ENCODE results near the gene PDE3A. TPM values are rescaled to one million over a fixed set of nuclear protein-coding genes. Genes with fewer than 3 reads are reported as not detected.
"Not testable (repeated sequence)": the region's sequence is repeated elsewhere in the genome, so short reads cannot be mapped to it uniquely, and the experiment has no call there.

The PDE3A gene
- total RNA-seq, result 100 to 1,000 TPM in 1 of 2 donors, 10 to 100 TPM in 1; 80.7 to 127 TPM

DNA sequence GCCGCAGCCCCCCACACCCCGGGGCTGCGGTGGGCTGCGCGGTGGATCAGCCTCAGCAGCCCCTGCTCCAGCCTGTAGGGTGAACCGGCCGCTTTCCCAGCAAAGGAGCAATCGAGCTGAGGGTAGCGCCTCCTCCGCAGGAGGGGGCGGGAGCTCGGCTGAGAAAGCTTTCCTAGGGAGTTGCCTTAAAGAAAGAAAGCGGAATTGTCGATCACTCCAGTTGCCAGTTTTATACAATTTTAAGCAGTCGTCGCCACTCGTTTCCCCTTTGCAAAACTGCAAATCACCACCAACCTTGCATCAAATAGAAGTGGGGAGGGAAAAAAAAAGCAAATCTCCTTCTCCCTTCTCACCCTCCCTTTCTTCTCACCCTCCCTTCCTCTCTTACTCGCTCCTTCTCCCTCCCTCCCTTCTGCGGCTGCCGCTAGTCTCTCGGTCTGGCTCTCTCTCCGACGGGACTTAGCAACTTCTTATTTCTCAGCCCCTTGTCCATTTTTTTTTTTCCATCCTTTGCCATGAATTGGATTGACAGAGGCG, at the start of gene PDE3A:
PDE3A (plus strand) TSS at position 424 of the 537 bp plus-strand sequence. CDS start 748 bp downstream, outside the sequence.
- Histone ChIP-seq H3K9me3 (no peaks in the 10 kb centered on the region), H3K36me3 (no peaks in the 10 kb centered on the region), H3K27me3 (no peaks in the 10 kb centered on the region), H3K4me1 (peaks cover 0 to 7% of the 10 kb centered on the region in 2 donors), H3K27ac (peak within 1 kb of the TSS; percentile 94 to 98), H3K4me3 (peak within 1 kb of the TSS; percentile 70 to 76)
- TF ChIP-seq, protein P1, sequence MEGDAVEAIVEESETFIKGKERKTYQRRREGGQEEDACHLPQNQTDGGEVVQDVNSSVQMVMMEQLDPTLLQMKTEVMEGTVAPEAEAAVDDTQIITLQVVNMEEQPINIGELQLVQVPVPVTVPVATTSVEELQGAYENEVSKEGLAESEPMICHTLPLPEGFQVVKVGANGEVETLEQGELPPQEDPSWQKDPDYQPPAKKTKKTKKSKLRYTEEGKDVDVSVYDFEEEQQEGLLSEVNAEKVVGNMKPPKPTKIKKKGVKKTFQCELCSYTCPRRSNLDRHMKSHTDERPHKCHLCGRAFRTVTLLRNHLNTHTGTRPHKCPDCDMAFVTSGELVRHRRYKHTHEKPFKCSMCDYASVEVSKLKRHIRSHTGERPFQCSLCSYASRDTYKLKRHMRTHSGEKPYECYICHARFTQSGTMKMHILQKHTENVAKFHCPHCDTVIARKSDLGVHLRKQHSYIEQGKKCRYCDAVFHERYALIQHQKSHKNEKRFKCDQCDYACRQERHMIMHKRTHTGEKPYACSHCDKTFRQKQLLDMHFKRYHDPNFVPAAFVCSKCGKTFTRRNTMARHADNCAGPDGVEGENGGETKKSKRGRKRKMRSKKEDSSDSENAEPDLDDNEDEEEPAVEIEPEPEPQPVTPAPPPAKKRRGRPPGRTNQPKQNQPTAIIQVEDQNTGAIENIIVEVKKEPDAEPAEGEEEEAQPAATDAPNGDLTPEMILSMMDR (IDR thresholded peaks at IDR 0.05), result peak in 1 of 2 donors; percentile 27
- DNase-seq (ENCODE audit: low spot score), result peak; percentile 81

DNA sequence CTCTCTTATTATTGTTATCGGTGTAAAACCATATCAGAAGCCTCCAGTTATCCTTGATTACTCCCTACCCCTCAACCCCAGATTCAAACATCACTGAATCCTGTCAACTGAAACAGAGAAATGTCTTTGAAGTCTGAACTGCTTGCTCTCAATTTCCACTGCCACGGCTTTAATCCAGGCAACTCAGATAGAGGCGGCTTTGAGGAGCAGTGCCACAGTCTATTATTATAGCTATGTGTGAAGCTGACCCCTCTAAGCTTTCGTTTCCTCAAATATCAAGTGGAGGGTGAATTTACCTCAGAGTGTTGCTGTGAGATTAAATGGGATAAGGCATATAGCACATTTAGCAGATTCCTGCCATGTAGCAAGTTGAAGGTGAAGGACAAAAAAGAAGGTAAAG, 49.0 kb upstream of the PDE3A start:
- no peak for DNase-seq (ENCODE audit: low spot score)
- peak overlapping the region in 1 of 2 donors; percentile 0 for H3K4me3 ChIP-seq
- H3K9me3 ChIP-seq, result no peaks in the 10 kb centered on the region
- no peaks in the 10 kb centered on the region for H3K36me3 ChIP-seq
- TF ChIP-seq, protein P1 (IDR thresholded peaks at IDR 0.05), result no peak
- H3K27me3 ChIP-seq, result no peaks in the 10 kb centered on the region
- peaks cover 0 to 6% of the 10 kb centered on the region in 2 donors for H3K4me1 ChIP-seq
- H3K27ac ChIP-seq, result peak overlapping the region; percentile 33 to 81

DNA sequence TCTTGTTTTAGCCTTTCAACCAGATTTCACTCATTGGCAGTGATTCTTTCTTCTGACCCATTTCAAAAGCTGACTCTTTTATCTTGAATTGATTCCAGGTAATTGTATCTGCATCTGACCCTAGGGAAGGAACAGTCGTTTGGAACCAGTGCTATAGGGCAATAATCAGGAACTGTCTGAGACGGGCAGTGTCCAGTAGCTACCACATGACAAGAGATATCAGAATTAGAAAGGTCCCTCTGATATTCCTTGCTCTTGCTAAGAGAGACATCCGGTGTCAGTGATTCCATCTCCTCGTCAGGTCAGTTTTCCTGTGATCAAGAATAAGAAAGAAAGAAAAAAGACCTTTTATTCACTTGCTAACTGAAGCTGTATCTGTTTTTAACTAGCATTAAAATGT, 47.8 kb upstream of the PDE3A start:
- Histone ChIP-seq H3K36me3 (no peaks in the 10 kb centered on the region), H3K27me3 (no peaks in the 10 kb centered on the region), H3K4me1 (peaks cover 0 to 6% of the 10 kb centered on the region in 2 donors), H3K27ac (peak overlapping the region; percentile 50 to 81), H3K4me3 (peak overlapping the region; percentile 7 to 24), H3K9me3 (no peaks in the 10 kb centered on the region)
- TF ChIP-seq, protein P1 (IDR thresholded peaks at IDR 0.05), result no peak
- DNase-seq (ENCODE audit: low spot score), result no peak

DNA sequence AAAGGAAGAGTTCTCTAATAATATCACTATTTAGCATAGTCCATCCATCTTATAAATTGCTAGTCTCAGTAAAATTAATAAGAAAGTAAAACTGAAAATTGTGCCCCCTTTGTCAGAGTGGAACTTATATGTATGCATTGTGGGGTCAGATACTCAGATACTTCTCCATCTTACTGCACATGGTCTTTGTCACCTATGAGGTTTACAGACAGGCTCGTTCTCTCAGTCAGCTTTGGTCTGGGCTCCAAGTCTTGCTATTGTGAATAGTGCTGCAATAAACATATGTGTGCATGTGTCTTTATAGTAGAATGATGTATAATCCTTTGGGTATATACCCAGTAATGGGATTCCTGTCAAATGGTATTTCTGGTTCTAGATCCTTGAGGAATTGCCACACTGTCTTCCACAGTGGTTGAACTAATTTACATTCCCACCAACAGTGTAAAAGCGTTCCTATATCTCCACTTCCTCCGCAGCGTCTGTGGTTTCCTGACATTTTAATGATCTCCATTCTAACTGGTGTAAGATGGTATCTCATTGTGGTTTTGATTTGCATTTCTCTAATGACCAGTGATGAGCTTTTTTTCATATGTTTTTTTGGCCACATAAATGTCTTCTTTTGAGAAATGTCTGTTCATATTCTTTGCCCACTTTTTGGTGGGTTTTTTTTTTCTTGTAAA, 37.4 kb upstream of the PDE3A start:
- not testable (repeated sequence) for H3K4me1 ChIP-seq; H3K4me3 ChIP-seq; DNase-seq (ENCODE audit: low spot score); H3K27ac ChIP-seq; H3K36me3 ChIP-seq; H3K27me3 ChIP-seq
- H3K9me3 ChIP-seq, result peaks cover 0 to 23% of the 10 kb centered on the region in 2 donors

DNA sequence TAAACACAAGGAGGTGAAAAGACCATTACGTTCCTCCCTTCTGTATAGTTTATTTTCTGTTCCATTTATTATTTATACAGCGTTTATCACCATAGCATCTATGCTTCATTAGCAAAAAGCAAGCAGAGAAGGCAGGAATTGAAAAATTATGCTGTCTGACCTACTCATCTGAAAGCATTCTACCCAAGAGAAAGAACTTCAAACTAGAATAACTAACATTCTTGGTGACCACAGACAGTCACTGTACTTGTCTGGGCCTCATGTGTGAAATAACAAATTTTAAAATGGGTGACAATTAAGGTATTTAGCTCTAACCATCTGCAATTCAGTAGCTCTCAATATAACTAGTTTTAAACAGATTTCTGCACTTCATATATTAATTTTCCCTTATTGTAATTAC, 29.3 kb upstream of the PDE3A start:
- TF ChIP-seq, protein P1 (IDR thresholded peaks at IDR 0.05), result no peak
- Histone ChIP-seq H3K27me3 (no peaks in the 10 kb centered on the region), H3K36me3 (no peaks in the 10 kb centered on the region), H3K4me3 (no peak overlapping the region), H3K4me1 (no peaks in the 10 kb centered on the region), H3K9me3 (peaks cover 0 to 18% of the 10 kb centered on the region in 2 donors), H3K27ac (no peak overlapping the region)
- no peak for DNase-seq (ENCODE audit: low spot score)

DNA sequence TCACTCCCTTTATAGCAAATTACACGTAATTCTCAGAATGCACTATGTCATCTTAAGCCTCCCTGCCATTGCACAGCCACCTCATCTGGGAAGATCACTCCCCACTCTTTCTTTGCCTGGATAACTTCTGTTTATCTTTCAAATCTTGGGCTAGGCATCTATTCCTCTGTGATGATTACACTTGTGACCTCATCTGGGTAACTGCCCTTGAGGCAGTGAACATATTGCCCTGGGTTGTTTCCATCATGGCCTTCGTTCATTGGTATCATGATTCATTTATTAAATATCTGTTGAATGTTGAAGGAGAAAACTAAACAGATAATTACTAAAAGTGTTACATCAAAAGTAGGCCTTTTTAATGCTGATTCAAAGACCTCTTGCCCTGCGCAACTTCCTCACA, 26.2 kb upstream of the PDE3A start:
- H3K27me3 ChIP-seq, result no peaks in the 10 kb centered on the region
- H3K36me3 ChIP-seq, result no peaks in the 10 kb centered on the region
- H3K4me3 ChIP-seq, result no peak overlapping the region
- TF ChIP-seq, protein P1 (IDR thresholded peaks at IDR 0.05), result no peak
- H3K9me3 ChIP-seq, result no peaks in the 10 kb centered on the region
- H3K4me1 ChIP-seq, result peaks cover 0 to 6% of the 10 kb centered on the region in 2 donors
- DNase-seq (ENCODE audit: low spot score), result no peak
- no peak overlapping the region for H3K27ac ChIP-seq
